HEK293 (cell line): Measurements from ENCODE around the gene UGT1A10.

ENCODE experiments used
- CTCF ChIA-PET: fragments of 350-600 bp; formaldehyde crosslinking; extraction: SDS; loops from one replicate; lab custom pipeline; 2021; ENCODE audit warnings: antibody characterized with exemption; lab: Yijun Ruan, JAX
- POLR2A ChIA-PET: fragments of 300-600 bp; formaldehyde crosslinking; extraction: SDS; loops from one replicate; lab custom pipeline; 2020; ENCODE audit warnings: antibody characterized with exemption, inconsistent platforms; lab: Yijun Ruan, JAX
- H3K27ac ChIP-seq: fragments of 200-500 bp; sonication (Bioruptor generic); 2 replicates; pipeline ENCODE4 v1.5.1; 2014; ENCODE audit warnings: low read depth, low read length, control low read depth, inconsistent platforms; ENCODE audit errors: extremely low read depth
- H3K36me3 ChIP-seq, 2 experiments: fragments of 200-500 bp in 1 of 2; sonication (Bioruptor generic) in 1 of 2; 1 replicate in 1 of 2; 2 replicates in 1 of 2; pipeline ENCODE4 v1.5.1; 2014 to 2017; ENCODE audit warnings: inconsistent platforms in 2 of 2, low read length in 2 of 2; ENCODE audit not compliant: control insufficient read depth in 2 of 2, insufficient read depth in 1 of 2
- H3K4me1 ChIP-seq: fragments of 200-500 bp; sonication (Bioruptor generic); 2 replicates; pipeline ENCODE4 v1.5.1; 2014; ENCODE audit warnings: mild to moderate bottlenecking, low read length, inconsistent platforms; ENCODE audit not compliant: control insufficient read depth, insufficient read depth
- H3K4me3 ChIP-seq: 2 replicates; pipeline ENCODE4 v1.5.1; 2011; ENCODE audit warnings: low read depth, mild to moderate bottlenecking, control low read depth, low read length, moderate library complexity
- H3K9me3 ChIP-seq: fragments of 200-500 bp; sonication (Bioruptor generic); 2 replicates; pipeline ENCODE4 v1.5.1; 2014; ENCODE audit warnings: low read depth, low read length, inconsistent platforms; ENCODE audit not compliant: control insufficient read depth, insufficient read depth
- GLIS2 ChIP-seq: fragments of 450-650 bp; formaldehyde crosslinking; IDR thresholded peaks from 2 replicates; pipeline ENCODE4 v1.5.1; 2016; ENCODE audit warnings: missing biosample characterization, missing genetic modification characterization
- INSM2 ChIP-seq: fragments of 450-650 bp; formaldehyde crosslinking; IDR thresholded peaks from 2 replicates; pipeline ENCODE4 v1.5.1; 2016; ENCODE audit warnings: missing biosample characterization, missing genetic modification characterization
- KLF17 ChIP-seq: fragments of 450-650 bp; formaldehyde crosslinking; IDR thresholded peaks from 2 replicates; pipeline ENCODE4 v1.5.1; 2016; ENCODE audit warnings: missing biosample characterization, missing genetic modification characterization
- MEIS1 ChIP-seq: sonication (generic); formaldehyde crosslinking; IDR thresholded peaks from 2 replicates; pipeline ENCODE4 v1.8.1; 2022; ENCODE audit warnings: missing genetic modification reagents, mild to moderate bottlenecking, borderline replicate concordance
- PRDM4 ChIP-seq: fragments of 450-650 bp; formaldehyde crosslinking; IDR thresholded peaks from 2 replicates; pipeline ENCODE4 v1.5.1; 2017; ENCODE audit warnings: missing biosample characterization, missing genetic modification characterization
- SALL2 ChIP-seq: fragments of 450-650 bp; formaldehyde crosslinking; IDR thresholded peaks from 2 replicates; pipeline ENCODE4 v1.5.0; 2017; ENCODE audit warnings: missing biosample characterization, mild to moderate bottlenecking, missing genetic modification characterization, borderline replicate concordance
- WT1 ChIP-seq: fragments of 450-650 bp; formaldehyde crosslinking; IDR thresholded peaks from 2 replicates; pipeline ENCODE4 v1.5.1; 2016; ENCODE audit warnings: missing biosample characterization, missing genetic modification characterization
- ZBTB20 ChIP-seq: fragments of 450-650 bp; formaldehyde crosslinking; IDR thresholded peaks from 2 replicates; pipeline ENCODE4 v1.5.1; 2016; ENCODE audit warnings: missing biosample characterization, missing genetic modification characterization
- ZBTB26 ChIP-seq: fragments of 450-650 bp; formaldehyde crosslinking; optimal IDR thresholded peaks from 2 replicates; pipeline ENCODE3; 2016; ENCODE audit warnings: missing biosample characterization, mild to moderate bottlenecking, missing genetic modification characterization
- ZFHX2 ChIP-seq: fragments of 450-650 bp; formaldehyde crosslinking; conservative IDR thresholded peaks from 2 replicates; pipeline ENCODE4 v1.5.1; 2016; ENCODE audit warnings: missing biosample characterization, missing genetic modification characterization
- ZFP41 ChIP-seq: fragments of 450-650 bp; formaldehyde crosslinking; IDR thresholded peaks from 2 replicates; pipeline ENCODE4 v1.5.1; 2016; ENCODE audit warnings: missing biosample characterization, missing genetic modification characterization, borderline replicate concordance
- ZNF121 ChIP-seq: fragments of 450-650 bp; formaldehyde crosslinking; IDR thresholded peaks from 2 replicates; pipeline ENCODE4 v1.5.1; 2016; ENCODE audit warnings: missing biosample characterization, missing genetic modification characterization
- ZNF184 ChIP-seq: fragments of 450-650 bp; IDR thresholded peaks from 2 replicates; pipeline ENCODE4 v1.5.1; 2018; ENCODE audit warnings: missing biosample characterization, mild to moderate bottlenecking, missing genetic modification characterization
- ZNF398 ChIP-seq: fragments of 450-650 bp; formaldehyde crosslinking; IDR thresholded peaks from 2 replicates; pipeline ENCODE4 v1.5.1; 2017; ENCODE audit warnings: missing biosample characterization, missing genetic modification characterization
- ZNF433 ChIP-seq: fragments of 450-650 bp; formaldehyde crosslinking; IDR thresholded peaks from 2 replicates; pipeline ENCODE4 v1.5.1; 2016; ENCODE audit warnings: missing biosample characterization, missing genetic modification characterization, low read depth
- ZNF513 ChIP-seq: fragments of 450-650 bp; IDR thresholded peaks from 2 replicates; pipeline ENCODE4 v1.5.1; 2018; ENCODE audit warnings: missing biosample characterization, missing genetic modification characterization
- ZNF521 ChIP-seq: fragments of 450-650 bp; formaldehyde crosslinking; IDR thresholded peaks from 2 replicates; pipeline ENCODE4 v1.5.1; 2017; ENCODE audit warnings: missing biosample characterization, mild to moderate bottlenecking, missing genetic modification characterization
- ZNF639 ChIP-seq: fragments of 450-650 bp; formaldehyde crosslinking; IDR thresholded peaks from 2 replicates; pipeline ENCODE4 v1.5.1; 2016; ENCODE audit warnings: missing biosample characterization, missing genetic modification characterization
- ZNF768 ChIP-seq: fragments of 450-650 bp; formaldehyde crosslinking; IDR thresholded peaks from 2 replicates; pipeline ENCODE4 v1.5.1; 2018; ENCODE audit warnings: missing biosample characterization, mild to moderate bottlenecking, missing genetic modification characterization
- ZNF785 ChIP-seq: fragments of 450-650 bp; formaldehyde crosslinking; IDR thresholded peaks from 2 replicates; pipeline ENCODE4 v1.5.1; 2016; ENCODE audit warnings: missing biosample characterization, missing genetic modification characterization
- ZNF830 ChIP-seq: fragments of 450-650 bp; IDR thresholded peaks from 2 replicates; pipeline ENCODE4 v1.5.0; 2018; ENCODE audit warnings: missing biosample characterization, missing genetic modification characterization, low read depth, mild to moderate bottlenecking, moderate library complexity
- ZNF843 ChIP-seq: fragments of 450-650 bp; formaldehyde crosslinking; IDR thresholded peaks from 2 replicates; pipeline ENCODE4 v1.5.1; 2016; ENCODE audit warnings: missing biosample characterization, missing genetic modification characterization

The UGT1A10 gene

GRCh38 chr2:233712611-233713261 lies 76.5 kb downstream of the UGT1A10 start, which contains the start of gene UGT1A5 (continued):
- TF ChIP-seq PRDM4 (tag by site-specific recombination), result no peak
- no peak for TF ChIP-seq ZNF513 (tag by site-specific recombination)
- TF ChIP-seq WT1 (tag by site-specific recombination), result no peak
- no peak for TF ChIP-seq ZNF785 (tag by site-specific recombination)

GRCh38 chr2:233713262-233713615 lies 77.0 kb downstream of the UGT1A10 start:
- ChIA-PET CTCF (interaction anchor here (1.7 to 2.8 kb wide), 2 partner anchors 264 to 270 kb away, joined by 4 to 11 read pairs; no protein-coding TSS in a partner anchor), POLR2A (no interaction called here)
- Histone ChIP-seq H3K27ac (no peak overlapping the region), H3K4me3 (no peak overlapping the region), H3K36me3 (no peaks in the 10 kb centered on the region), H3K4me1 (no peaks in the 10 kb centered on the region), H3K9me3 (no peaks in the 10 kb centered on the region)
- no peak for TF ChIP-seq ZFHX2 (tag by site-specific recombination)
- no peak for TF ChIP-seq ZFP41 (tag by site-specific recombination)
- TF ChIP-seq ZNF121 (tag by site-specific recombination), result no peak
- TF ChIP-seq KLF17 (tag by site-specific recombination), result no peak
- TF ChIP-seq ZNF184 (tag by site-specific recombination), result no peak
- TF ChIP-seq ZBTB20, result no peak
- TF ChIP-seq ZBTB26 (tag by site-specific recombination), result no peak
- no peak for TF ChIP-seq INSM2 (tag by site-specific recombination)
- TF ChIP-seq GLIS2, result no peak
- no peak for TF ChIP-seq ZNF843 (tag by site-specific recombination)
- TF ChIP-seq ZNF830 (tag by site-specific recombination), result no peak

- H3K36me3 ChIP-seq, result no peaks in the 10 kb centered on the region
- ChIA-PET POLR2A (no interaction called here), CTCF (no interaction called here)
- TF ChIP-seq ZNF639 (tag by site-specific recombination) (no peak), ZNF433 (tag by site-specific recombination) (no peak), ZNF768 (tag by site-specific recombination) (no peak), MEIS1 (no peak), SALL2 (tag by site-specific recombination) (no peak), WT1 (tag by site-specific recombination) (no peak), ZNF398 (tag by site-specific recombination) (no peak), ZNF521 (tag by site-specific recombination) (no peak)
These were observed 77.9 kb downstream of the UGT1A10 start for GRCh38 chr2:233714121-233714520.

More at GRCh38 chr2:233714121-233714520, 77.9 kb downstream of the UGT1A10 start:
- no peak overlapping the region for H3K27ac ChIP-seq
- H3K9me3 ChIP-seq, result no peaks in the 10 kb centered on the region
- H3K4me1 ChIP-seq, result no peaks in the 10 kb centered on the region
- H3K4me3 ChIP-seq, result no peak overlapping the region
